ENCODE measurements around the gene ZBTB7C.

ZBTB7C gene

DNA sequence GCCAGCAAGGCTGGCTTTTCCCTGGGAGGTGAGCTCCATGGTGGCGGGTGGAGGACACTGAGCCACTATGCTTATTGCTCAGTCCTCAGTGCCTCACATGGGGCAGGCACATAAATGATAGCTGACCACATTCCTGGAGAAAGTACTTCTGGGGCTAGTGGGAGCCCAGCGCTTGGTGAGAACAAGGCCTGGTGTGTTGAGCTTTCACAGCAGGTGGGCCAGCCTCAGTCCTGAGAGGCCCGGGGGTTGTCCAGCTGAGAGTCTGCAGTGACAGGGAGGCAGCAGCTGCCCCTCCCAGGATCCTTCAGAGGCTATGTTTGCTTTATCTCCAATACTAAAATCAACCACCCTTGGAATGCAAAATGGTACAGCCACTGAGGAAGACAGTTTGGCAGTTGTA lies 217.7 kb downstream of the ZBTB7C start:
- H3K27me3 ChIP-seq (ENCODE audit: low read depth, low read length) = no peaks in the 10 kb centered on the region
- no peaks in the 10 kb centered on the region for H3K36me3 ChIP-seq (ENCODE audit: control insufficient read depth in 1 of 2, insufficient read depth in 2 of 2, low read length in 2 of 2)
- H3K4me3 ChIP-seq (ENCODE audit: low read depth in 1 of 2, low read length in 2 of 2) = no peak overlapping the region
- H3K4me1 ChIP-seq (ENCODE audit: control insufficient read depth in 1 of 2, insufficient read depth in 2 of 2, low read length in 2 of 2) = peaks cover 3 to 18% of the 10 kb centered on the region in 2 donors
- no peaks in the 10 kb centered on the region for H3K9me3 ChIP-seq (ENCODE audit: control insufficient read depth in 1 of 2, low read length in 2 of 2)
- H3K27ac ChIP-seq (ENCODE audit: low read length) = no peak overlapping the region

DNA sequence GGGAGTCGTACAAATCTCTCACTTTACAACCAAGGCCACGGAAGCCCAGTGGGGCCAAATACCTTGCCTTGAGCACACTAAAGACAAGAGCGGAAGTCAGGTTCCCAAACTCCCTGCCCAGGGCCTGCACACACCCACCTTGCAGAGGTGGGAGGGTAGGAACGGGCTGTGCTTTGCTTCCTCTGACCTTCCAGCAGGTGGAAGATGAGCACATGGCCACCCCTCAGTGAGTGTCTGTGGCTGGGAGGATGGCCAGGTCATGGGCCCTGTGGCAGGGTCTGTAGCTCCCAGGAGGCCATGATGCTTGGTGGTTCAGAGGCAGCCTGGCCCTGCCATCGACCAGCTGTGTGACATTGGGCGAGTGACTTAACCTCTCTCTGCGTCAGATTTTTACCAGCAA lies 218.2 kb downstream of the ZBTB7C start:
- Histone ChIP-seq H3K36me3 (ENCODE audit: control insufficient read depth in 1 of 2, insufficient read depth in 2 of 2, low read length in 2 of 2) (no peaks in the 10 kb centered on the region), H3K4me1 (ENCODE audit: control insufficient read depth in 1 of 2, insufficient read depth in 2 of 2, low read length in 2 of 2) (peaks cover 3 to 23% of the 10 kb centered on the region in 2 donors), H3K4me3 (ENCODE audit: low read depth in 1 of 2, low read length in 2 of 2) (no peak overlapping the region), H3K27ac (ENCODE audit: low read length) (no peak overlapping the region), H3K9me3 (ENCODE audit: control insufficient read depth in 1 of 2, low read length in 2 of 2) (no peaks in the 10 kb centered on the region), H3K27me3 (ENCODE audit: low read depth, low read length) (no peaks in the 10 kb centered on the region)

DNA sequence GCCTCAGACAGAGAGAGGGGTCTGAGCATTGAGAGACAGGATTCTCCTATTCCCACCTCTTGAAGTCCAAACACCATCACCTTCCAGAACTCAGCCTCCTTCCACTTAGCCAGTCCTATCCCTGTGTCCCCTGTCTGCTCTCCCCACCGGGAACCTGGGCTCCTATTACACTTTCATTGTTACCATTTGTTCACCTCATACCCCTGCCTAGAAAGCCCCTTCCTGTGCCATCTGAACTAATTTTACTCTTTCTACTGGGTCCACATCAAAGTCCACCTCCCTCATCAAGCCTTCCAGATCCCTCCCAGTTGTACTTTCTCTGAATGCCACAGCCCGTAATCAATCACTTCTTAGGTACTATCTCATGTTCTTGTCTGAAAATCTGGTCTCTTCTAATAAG lies 220.6 kb downstream of the ZBTB7C start:
- Histone ChIP-seq H3K4me3 (ENCODE audit: low read depth in 1 of 2, low read length in 2 of 2) (no peak overlapping the region), H3K4me1 (ENCODE audit: control insufficient read depth in 1 of 2, insufficient read depth in 2 of 2, low read length in 2 of 2) (peaks cover 0 to 12% of the 10 kb centered on the region in 2 donors), H3K27me3 (ENCODE audit: low read depth, low read length) (no peaks in the 10 kb centered on the region), H3K9me3 (ENCODE audit: control insufficient read depth in 1 of 2, low read length in 2 of 2) (no peaks in the 10 kb centered on the region), H3K36me3 (ENCODE audit: control insufficient read depth in 1 of 2, insufficient read depth in 2 of 2, low read length in 2 of 2) (no peaks in the 10 kb centered on the region), H3K27ac (ENCODE audit: low read length) (no peak overlapping the region)

DNA sequence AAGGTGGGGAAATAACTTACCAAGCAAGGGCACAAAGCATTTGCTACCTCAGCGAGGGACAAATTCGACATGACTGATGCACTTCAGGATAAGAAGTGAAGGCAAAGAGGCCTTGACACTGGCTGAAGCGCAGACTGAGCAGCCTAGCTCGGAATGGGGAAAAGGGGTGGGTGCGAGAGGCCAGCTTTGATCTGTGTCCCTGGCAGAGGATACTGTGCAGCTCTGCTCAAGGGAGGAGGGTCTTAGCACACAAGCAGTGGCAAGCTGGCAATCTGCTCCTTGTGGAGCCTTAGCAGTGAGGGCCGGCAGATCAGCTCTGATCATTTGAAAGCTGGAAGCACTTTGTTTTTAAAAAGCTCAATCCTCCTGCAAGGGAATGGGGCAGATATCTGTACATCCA lies 222.3 kb downstream of the ZBTB7C start:
- H3K4me3 ChIP-seq (ENCODE audit: low read depth in 1 of 2, low read length in 2 of 2) = no peak overlapping the region
- H3K27ac ChIP-seq (ENCODE audit: low read length) = no peak overlapping the region
- peaks cover 0 to 11% of the 10 kb centered on the region in 2 donors for H3K4me1 ChIP-seq (ENCODE audit: control insufficient read depth in 1 of 2, insufficient read depth in 2 of 2, low read length in 2 of 2)

DNA sequence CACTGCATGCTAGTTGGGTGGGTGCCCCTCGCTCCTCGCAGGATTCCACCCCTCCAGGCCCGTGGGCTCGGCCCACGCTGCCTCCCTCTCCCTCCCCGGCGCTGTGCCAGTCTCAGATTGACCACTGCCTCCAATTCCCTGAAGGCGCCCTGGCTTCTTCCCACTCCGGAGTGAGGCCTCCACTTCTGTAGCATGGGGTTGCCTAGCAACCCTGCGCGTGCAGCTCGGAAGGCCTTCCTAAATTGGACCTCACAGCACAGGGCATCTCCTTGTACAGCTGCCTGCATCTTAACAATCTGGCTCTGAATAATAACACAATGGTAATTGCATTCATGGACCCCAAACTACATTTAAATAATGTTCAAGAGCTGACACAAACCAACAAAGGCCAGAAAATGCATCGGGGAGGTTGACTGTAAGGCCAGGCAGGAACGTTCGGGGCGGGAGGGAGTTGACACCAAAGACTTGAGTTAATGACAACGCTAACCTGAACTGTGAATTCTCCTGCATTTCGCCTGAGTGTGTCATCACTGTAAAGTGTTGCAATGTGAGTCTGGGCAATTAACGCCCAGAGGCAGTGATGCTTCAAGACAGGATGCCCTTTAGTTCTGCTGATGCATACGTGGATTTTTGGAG lies 222.9 kb downstream of the ZBTB7C start:
- Histone ChIP-seq H3K27ac (ENCODE audit: low read length) (no peak overlapping the region), H3K36me3 (ENCODE audit: control insufficient read depth in 1 of 2, insufficient read depth in 2 of 2, low read length in 2 of 2) (no peaks in the 10 kb centered on the region), H3K4me3 (ENCODE audit: low read depth in 1 of 2, low read length in 2 of 2) (no peak overlapping the region), H3K4me1 (ENCODE audit: control insufficient read depth in 1 of 2, insufficient read depth in 2 of 2, low read length in 2 of 2) (peaks cover 0 to 11% of the 10 kb centered on the region in 2 donors), H3K9me3 (ENCODE audit: control insufficient read depth in 1 of 2, low read length in 2 of 2) (no peaks in the 10 kb centered on the region), H3K27me3 (ENCODE audit: low read depth, low read length) (no peaks in the 10 kb centered on the region)

More for the DNA sequence above, 222.3 kb downstream of the ZBTB7C start:
- Histone ChIP-seq H3K36me3 (ENCODE audit: control insufficient read depth in 1 of 2, insufficient read depth in 2 of 2, low read length in 2 of 2) (no peaks in the 10 kb centered on the region), H3K27me3 (ENCODE audit: low read depth, low read length) (no peaks in the 10 kb centered on the region), H3K9me3 (ENCODE audit: control insufficient read depth in 1 of 2, low read length in 2 of 2) (no peaks in the 10 kb centered on the region)

DNA sequence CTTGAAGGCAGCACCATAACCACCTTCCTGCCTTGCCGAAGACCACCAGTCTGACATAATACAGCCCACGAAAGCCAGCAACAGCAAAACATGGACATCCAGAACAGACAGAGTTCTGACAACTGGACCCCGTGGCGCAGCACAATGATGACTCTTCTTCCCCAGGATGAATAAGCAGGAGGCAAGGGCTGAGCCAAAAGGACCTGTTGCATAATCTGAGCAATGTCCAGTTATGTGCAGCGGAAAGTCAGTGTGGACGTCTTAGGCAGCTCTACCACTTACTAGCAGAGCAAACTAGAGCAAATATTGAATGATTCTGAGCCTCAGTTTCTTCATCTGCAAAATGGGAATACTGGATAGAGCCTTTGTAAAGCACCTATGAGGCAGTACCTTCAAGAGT lies 225.1 kb downstream of the ZBTB7C start:
- Histone ChIP-seq H3K36me3 (ENCODE audit: control insufficient read depth in 1 of 2, insufficient read depth in 2 of 2, low read length in 2 of 2) (no peaks in the 10 kb centered on the region), H3K27me3 (ENCODE audit: low read depth, low read length) (no peaks in the 10 kb centered on the region), H3K4me3 (ENCODE audit: low read depth in 1 of 2, low read length in 2 of 2) (no peak overlapping the region), H3K27ac (ENCODE audit: low read length) (no peak overlapping the region), H3K9me3 (ENCODE audit: control insufficient read depth in 1 of 2, low read length in 2 of 2) (no peaks in the 10 kb centered on the region), H3K4me1 (ENCODE audit: control insufficient read depth in 1 of 2, insufficient read depth in 2 of 2, low read length in 2 of 2) (peaks cover 0 to 11% of the 10 kb centered on the region in 2 donors)

DNA sequence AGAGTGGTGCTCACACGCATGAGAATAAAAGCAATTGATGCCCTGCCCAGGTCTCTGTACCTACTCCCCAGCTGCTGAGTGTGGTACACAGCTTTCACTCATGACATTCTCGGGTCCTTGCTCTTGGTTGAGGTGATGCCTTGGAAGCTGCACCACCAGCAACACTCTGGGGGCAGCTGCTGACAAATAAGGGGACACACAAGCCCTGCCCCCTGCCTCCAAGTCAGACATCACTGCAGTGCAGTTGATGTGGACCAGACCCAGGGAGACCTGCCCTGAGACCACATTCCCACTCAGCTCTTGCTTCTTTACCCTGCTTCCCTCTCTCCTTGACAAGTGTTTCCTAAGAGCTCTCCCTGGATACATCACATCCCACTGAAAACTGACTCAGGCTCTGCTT lies 225.6 kb downstream of the ZBTB7C start:
- Histone ChIP-seq H3K27me3 (ENCODE audit: low read depth, low read length) (no peaks in the 10 kb centered on the region), H3K9me3 (ENCODE audit: control insufficient read depth in 1 of 2, low read length in 2 of 2) (no peaks in the 10 kb centered on the region), H3K36me3 (ENCODE audit: control insufficient read depth in 1 of 2, insufficient read depth in 2 of 2, low read length in 2 of 2) (no peaks in the 10 kb centered on the region), H3K4me1 (ENCODE audit: control insufficient read depth in 1 of 2, insufficient read depth in 2 of 2, low read length in 2 of 2) (peaks cover 0 to 11% of the 10 kb centered on the region in 2 donors), H3K27ac (ENCODE audit: low read length) (no peak overlapping the region), H3K4me3 (ENCODE audit: low read depth in 1 of 2, low read length in 2 of 2) (no peak overlapping the region)

DNA sequence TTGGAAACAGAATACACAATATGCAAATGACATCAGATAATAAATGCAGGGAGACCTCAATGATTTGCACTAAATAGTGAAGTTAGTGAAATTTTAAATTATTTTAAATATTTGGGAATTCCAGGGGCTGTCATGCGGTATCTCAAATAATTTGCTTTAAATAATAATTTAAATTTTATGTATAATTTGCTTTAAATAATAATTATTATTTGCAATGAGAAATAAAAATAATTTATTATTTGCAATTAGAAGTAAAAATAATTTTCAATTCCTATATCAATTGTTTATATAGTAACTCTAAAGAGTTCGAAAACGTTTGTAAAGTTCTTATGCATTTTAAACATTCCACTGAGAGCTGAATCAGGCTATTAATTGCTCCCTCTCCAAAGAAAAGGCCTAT lies 226.4 kb downstream of the ZBTB7C start:
- Histone ChIP-seq H3K4me3 (ENCODE audit: low read depth in 1 of 2, low read length in 2 of 2) (no peak overlapping the region), H3K27ac (ENCODE audit: low read length) (no peak overlapping the region), H3K27me3 (ENCODE audit: low read depth, low read length) (no peaks in the 10 kb centered on the region), H3K9me3 (ENCODE audit: control insufficient read depth in 1 of 2, low read length in 2 of 2) (no peaks in the 10 kb centered on the region), H3K36me3 (ENCODE audit: control insufficient read depth in 1 of 2, insufficient read depth in 2 of 2, low read length in 2 of 2) (no peaks in the 10 kb centered on the region), H3K4me1 (ENCODE audit: control insufficient read depth in 1 of 2, insufficient read depth in 2 of 2, low read length in 2 of 2) (peaks cover 0 to 11% of the 10 kb centered on the region in 2 donors)

DNA sequence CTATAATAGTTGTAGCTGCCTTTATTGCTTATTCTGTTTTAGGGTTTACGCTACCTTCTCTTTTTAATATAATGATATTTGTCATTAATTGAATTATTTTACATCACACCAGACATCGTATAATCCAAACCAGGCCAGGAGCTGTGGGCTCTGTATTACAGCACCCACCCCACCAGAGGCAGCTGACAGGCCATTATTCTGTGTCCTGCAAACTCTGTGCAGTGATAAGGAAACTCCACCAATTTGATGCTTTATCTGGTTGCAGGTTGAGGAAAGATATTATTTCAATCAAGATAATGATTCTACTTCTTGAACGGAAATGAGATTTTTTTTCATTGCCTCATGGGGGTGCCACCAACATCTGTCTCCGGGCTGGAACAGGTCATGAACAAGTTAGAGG lies 227.3 kb downstream of the ZBTB7C start:
- no peaks in the 10 kb centered on the region for H3K9me3 ChIP-seq (ENCODE audit: control insufficient read depth in 1 of 2, low read length in 2 of 2)
- no peaks in the 10 kb centered on the region for H3K27me3 ChIP-seq (ENCODE audit: low read depth, low read length)
- H3K4me1 ChIP-seq (ENCODE audit: control insufficient read depth in 1 of 2, insufficient read depth in 2 of 2, low read length in 2 of 2) = peaks cover 0 to 10% of the 10 kb centered on the region in 2 donors
- no peaks in the 10 kb centered on the region for H3K36me3 ChIP-seq (ENCODE audit: control insufficient read depth in 1 of 2, insufficient read depth in 2 of 2, low read length in 2 of 2)
- no peak overlapping the region for H3K4me3 ChIP-seq (ENCODE audit: low read depth in 1 of 2, low read length in 2 of 2)
- H3K27ac ChIP-seq (ENCODE audit: low read length) = no peak overlapping the region

DNA sequence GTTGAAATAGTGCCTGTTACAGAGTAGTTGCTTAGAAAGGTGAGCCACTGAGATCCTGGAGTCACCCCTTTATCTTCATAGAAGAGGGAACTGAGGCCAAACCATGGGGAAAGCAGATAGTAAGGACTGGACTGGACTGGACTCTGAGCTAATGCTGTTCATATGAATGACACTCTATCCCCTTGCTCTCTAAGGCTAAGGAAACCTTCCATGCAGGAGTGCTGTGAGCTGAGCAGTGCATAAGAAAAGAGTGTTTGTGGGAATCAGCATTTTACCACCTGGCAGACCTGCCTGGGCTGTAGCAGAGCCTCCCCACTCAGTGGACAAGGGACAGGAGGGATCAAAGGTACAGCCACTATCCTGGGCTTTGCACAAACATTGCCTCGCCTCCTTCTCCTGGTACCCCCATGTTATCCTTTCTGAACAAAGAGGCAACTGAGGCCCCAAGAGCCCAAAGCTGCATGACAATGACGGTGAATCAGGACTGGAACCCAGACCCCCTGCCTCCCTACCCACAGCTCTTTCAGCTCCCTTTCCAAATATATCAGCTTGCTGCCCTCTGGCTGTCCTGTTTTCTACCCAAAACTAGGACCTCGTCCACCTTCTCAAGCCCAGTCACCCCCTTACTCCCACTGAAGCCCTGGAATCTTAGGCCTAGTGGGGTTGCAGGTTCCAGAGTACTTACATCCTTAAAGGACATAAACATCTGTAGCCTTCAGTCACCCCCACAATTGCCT lies 227.9 kb downstream of the ZBTB7C start:
- H3K36me3 ChIP-seq (ENCODE audit: control insufficient read depth in 1 of 2, insufficient read depth in 2 of 2, low read length in 2 of 2) = no peaks in the 10 kb centered on the region
- H3K4me3 ChIP-seq (ENCODE audit: low read depth in 1 of 2, low read length in 2 of 2) = no peak overlapping the region
- H3K4me1 ChIP-seq (ENCODE audit: control insufficient read depth in 1 of 2, insufficient read depth in 2 of 2, low read length in 2 of 2) = peaks cover 0 to 4% of the 10 kb centered on the region in 2 donors
- H3K9me3 ChIP-seq (ENCODE audit: control insufficient read depth in 1 of 2, low read length in 2 of 2) = no peaks in the 10 kb centered on the region
- H3K27me3 ChIP-seq (ENCODE audit: low read depth, low read length) = no peaks in the 10 kb centered on the region
- H3K27ac ChIP-seq (ENCODE audit: low read length) = no peak overlapping the region

DNA sequence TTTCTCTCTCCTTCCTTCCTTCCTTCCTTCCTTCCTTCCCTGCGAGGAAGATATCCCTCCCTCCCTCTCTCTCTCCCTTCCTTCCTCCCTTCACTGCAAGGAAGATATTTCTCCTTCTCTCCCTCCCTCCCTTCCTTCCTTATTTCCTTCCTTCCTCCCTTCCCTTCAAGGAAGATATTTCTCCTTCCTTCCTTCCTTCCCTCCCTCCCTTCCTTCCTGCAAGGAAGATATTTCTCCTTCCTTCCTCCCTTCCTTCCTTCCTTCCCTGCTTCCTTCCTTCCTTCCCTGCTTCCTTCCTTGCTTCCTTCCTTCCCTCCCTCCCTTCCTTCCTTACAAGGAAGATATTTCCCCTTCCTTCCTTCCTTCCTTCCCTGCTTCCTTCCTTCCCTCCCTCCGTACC lies 229.5 kb downstream of the ZBTB7C start:
- Histone ChIP-seq H3K27me3 (ENCODE audit: low read depth, low read length) (no peaks in the 10 kb centered on the region), H3K4me3 (ENCODE audit: low read depth in 1 of 2, low read length in 2 of 2) (no peak overlapping the region), H3K9me3 (ENCODE audit: control insufficient read depth in 1 of 2, low read length in 2 of 2) (no peaks in the 10 kb centered on the region), H3K36me3 (ENCODE audit: control insufficient read depth in 1 of 2, insufficient read depth in 2 of 2, low read length in 2 of 2) (no peaks in the 10 kb centered on the region), H3K27ac (ENCODE audit: low read length) (no peak overlapping the region), H3K4me1 (ENCODE audit: control insufficient read depth in 1 of 2, insufficient read depth in 2 of 2, low read length in 2 of 2) (no peaks in the 10 kb centered on the region)

DNA sequence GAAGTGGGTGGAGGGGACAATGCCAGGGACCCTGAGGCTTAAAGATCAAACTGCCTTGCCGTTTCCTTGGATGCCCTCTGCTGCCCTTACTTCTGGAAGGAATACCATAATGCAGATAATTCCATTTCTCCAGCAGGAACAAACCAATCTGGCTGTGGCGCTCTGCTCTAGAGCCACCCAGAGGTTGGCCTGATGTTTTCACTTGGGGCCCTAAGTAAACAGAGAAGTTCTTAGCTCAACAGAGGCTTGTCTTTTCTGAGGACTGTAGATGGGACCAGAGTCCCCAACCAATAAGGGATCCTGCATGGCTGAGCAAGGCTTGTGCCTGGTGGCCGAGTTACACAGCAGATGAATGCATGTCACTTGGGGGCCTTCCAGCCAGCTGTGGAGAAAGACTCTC lies 230.2 kb downstream of the ZBTB7C start:
- H3K36me3 ChIP-seq (ENCODE audit: control insufficient read depth in 1 of 2, insufficient read depth in 2 of 2, low read length in 2 of 2) = no peaks in the 10 kb centered on the region
- no peak overlapping the region for H3K4me3 ChIP-seq (ENCODE audit: low read depth in 1 of 2, low read length in 2 of 2)
- no peaks in the 10 kb centered on the region for H3K4me1 ChIP-seq (ENCODE audit: control insufficient read depth in 1 of 2, insufficient read depth in 2 of 2, low read length in 2 of 2)
- no peaks in the 10 kb centered on the region for H3K9me3 ChIP-seq (ENCODE audit: control insufficient read depth in 1 of 2, low read length in 2 of 2)
- H3K27ac ChIP-seq (ENCODE audit: low read length) = no peak overlapping the region
- no peaks in the 10 kb centered on the region for H3K27me3 ChIP-seq (ENCODE audit: low read depth, low read length)
